GM20000 (cell line): Measurements from ENCODE around the gene CDYL2.

Experiments
- DNase-seq: peaks from one replicate; pipeline ENCODE4 v3.0.0; 2012; ENCODE audit warnings: low spot score
- CTCF ChIP-seq: IDR thresholded peaks from 2 replicates; pipeline ENCODE4 v1.5.1; 2012; ENCODE audit warnings: mild to moderate bottlenecking, control low read depth; ENCODE audit errors: extremely low read depth, missing control alignments

The CDYL2 gene

GRCh38 chr16:80615735-80616134 is 188.7 kb downstream of the CDYL2 start:
- no peak for TF ChIP-seq CTCF
- no peak for DNase-seq

GRCh38 chr16:80614908-80615671 is 189.3 kb downstream of the CDYL2 start:
- no peak for DNase-seq
- no peak for TF ChIP-seq CTCF

GRCh38 chr16:80612461-80613017 is 191.9 kb downstream of the CDYL2 start:
- no peak for DNase-seq
- no peak for TF ChIP-seq CTCF

GRCh38 chr16:80611930-80612327 is 192.5 kb downstream of the CDYL2 start:
- TF ChIP-seq CTCF, result no peak
- no peak for DNase-seq

- DNase-seq, result no peak
- TF ChIP-seq CTCF, result no peak
Observed at GRCh38 chr16:80611171-80611929, 193.0 kb downstream of the CDYL2 start.

GRCh38 chr16:80610481-80611156 is 193.8 kb downstream of the CDYL2 start:
- TF ChIP-seq CTCF, result no peak
- no peak for DNase-seq
